Stimulated activated naive B cell treated with anti-CD40 and anti-IgM and Interleukin-4, amounts not matched to agents 10 μg/mL and 1 μg/mL and 100 μg/mL, for 72 hours (primary cell): ENCODE results near the gene CDH6.

Source experiments
- ATAC-seq, 2 donors: fragments of 150-1000 bp; cut with Tn5 transposase; replicated peaks; 2 replicates each; pipeline ENCODE4 v1.10.0; 2021; ENCODE audit warnings: moderate library complexity in 1 of 2
- DNase-seq: peaks from one replicate; pipeline ENCODE4 v3.0.0; 2021
- H3K27ac Mint-ChIP-seq: one replicate; pipeline ENCODE4 v1.8.0; 2022; ENCODE audit warnings: mild to moderate bottlenecking, mixed read lengths
- H3K27me3 Mint-ChIP-seq, 2 donors: one replicate each; pipeline ENCODE4 v1.8.0; 2022; ENCODE audit warnings: mixed read lengths in 2 of 2
- H3K36me3 Mint-ChIP-seq, 2 donors: one replicate each; pipeline ENCODE4 v1.8.0; 2022; ENCODE audit warnings: mixed read lengths in 2 of 2, mild to moderate bottlenecking in 1 of 2
- H3K4me1 Mint-ChIP-seq, 2 donors: one replicate each; pipeline ENCODE4 v1.8.0; 2022; ENCODE audit warnings: mixed read lengths in 2 of 2, mild to moderate bottlenecking in 1 of 2
- H3K4me3 Mint-ChIP-seq, 2 donors: one replicate each; pipeline ENCODE4 v1.8.0; 2022; ENCODE audit warnings: mild to moderate bottlenecking in 2 of 2, mixed read lengths in 2 of 2, moderate library complexity in 1 of 2
- H3K9me3 Mint-ChIP-seq, 2 donors: one replicate each; pipeline ENCODE4 v1.8.0; 2022; ENCODE audit warnings: mixed read lengths in 2 of 2, mild to moderate bottlenecking in 1 of 2

CDH6 gene

DNA sequence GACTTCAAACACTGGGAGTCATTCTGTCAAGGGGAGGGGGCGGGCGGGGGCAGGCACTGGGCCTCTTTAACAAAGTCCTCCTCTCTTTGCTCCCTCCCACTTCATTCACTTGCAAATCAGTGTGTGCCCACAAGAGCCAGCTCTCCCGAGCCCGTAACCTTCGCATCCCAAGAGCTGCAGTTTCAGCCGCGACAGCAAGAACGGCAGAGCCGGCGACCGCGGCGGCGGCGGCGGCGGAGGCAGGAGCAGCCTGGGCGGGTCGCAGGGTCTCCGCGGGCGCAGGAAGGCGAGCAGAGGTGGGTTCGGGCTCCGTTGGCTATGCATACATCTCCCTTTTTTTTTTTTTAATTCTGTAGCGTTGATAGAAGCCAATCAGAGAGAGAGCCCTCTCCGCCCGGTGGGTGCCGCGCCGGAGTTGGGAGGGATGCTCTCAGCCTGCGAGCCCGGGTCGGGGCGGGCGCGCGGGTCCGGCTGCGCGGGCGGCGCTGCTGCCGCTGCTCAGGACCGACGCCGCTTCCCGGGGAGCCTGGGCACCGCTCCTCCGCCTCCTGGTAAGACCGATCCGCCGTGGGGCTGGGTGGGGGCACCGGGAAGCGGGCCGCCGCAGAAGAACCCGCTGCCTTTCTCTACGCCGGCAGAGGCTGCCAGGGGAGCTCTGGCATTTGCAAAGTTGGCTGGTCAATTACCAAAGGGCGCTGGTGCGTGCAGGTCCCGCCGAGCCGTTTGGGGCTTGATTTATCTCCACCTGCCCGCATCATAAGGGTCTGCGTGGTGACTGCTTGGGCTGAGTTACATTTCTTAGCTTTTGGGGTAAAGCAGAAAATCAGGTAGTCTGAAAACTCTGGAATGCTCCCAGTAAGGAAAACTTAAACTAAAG, at the start of gene CDH6:
Gene CDH6, plus strand, starts transcription at position 96 of the 877 bp plus-strand sequence. CDS start 73,788 bp downstream, outside the sequence.
- peak within 1 kb of the TSS in 1 of 2 donors; percentile 5 for H3K4me3 Mint-ChIP-seq
- H3K27ac Mint-ChIP-seq = no peak within 1 kb of the TSS
- H3K4me1 Mint-ChIP-seq = peaks cover 2 to 9% of the 10 kb centered on the region in 2 donors
- no peaks in the 10 kb centered on the region for H3K9me3 Mint-ChIP-seq
- no peaks in the 10 kb centered on the region for H3K36me3 Mint-ChIP-seq
- no peak for ATAC-seq
- peaks cover 25 to 49% of the 10 kb centered on the region in 2 donors for H3K27me3 Mint-ChIP-seq
- no peak for DNase-seq

DNA sequence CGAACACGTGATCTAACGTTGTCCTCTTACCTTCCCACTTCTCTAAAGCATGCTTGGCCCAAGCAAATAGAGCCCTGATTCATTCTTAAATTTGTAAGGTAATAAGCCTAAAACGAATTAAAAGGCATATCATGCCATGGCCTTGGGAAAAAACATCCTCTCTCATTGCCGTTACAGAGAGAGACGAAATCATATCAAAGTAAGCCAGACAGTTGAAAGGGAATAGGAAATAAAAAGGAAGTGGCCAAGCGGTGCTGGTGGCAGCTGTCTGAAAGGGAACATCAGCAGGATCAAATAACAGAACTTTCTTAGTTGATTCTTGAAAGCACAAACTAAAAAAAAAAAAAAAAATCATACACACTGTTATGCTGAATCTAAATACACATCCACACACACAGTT, 49.1 kb upstream of the CDH6 start:
- H3K36me3 Mint-ChIP-seq = no peaks in the 10 kb centered on the region
- ATAC-seq (no peak), DNase-seq (no peak)
- H3K4me1 Mint-ChIP-seq = no peaks in the 10 kb centered on the region
- no peaks in the 10 kb centered on the region for H3K9me3 Mint-ChIP-seq
- H3K27me3 Mint-ChIP-seq = no peaks in the 10 kb centered on the region
- H3K4me3 Mint-ChIP-seq = no peak overlapping the region
- H3K27ac Mint-ChIP-seq = no peak overlapping the region

DNA sequence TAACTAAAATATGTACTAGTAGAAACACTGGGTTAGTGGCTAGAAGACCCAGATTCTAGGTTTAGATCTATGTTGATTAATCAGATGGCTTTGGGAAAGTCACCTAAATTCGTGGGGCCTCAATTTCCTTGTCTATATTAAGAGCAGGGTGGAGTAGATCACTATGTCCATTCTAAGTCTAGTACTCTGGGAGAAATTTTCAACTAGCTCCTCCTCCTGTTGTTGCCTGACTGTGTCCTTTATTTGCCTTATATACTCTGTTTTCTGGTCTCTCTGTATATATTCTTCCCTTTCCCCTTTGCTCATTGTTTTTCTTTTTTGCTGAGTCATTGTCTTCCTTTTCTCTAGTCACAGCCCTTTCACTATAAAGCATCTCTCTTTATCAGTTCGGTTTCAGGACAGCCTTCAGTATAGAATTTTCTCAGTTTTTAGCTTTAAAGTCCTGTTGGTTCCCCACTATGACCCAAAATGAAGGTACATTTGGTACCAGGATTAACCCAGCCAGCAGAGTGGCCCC, 44.5 kb upstream of the CDH6 start:
- no peaks in the 10 kb centered on the region for H3K9me3 Mint-ChIP-seq
- H3K4me3 Mint-ChIP-seq = no peak overlapping the region
- no peaks in the 10 kb centered on the region for H3K27me3 Mint-ChIP-seq
- ATAC-seq (no peak), DNase-seq (no peak)
- no peaks in the 10 kb centered on the region for H3K4me1 Mint-ChIP-seq
- H3K36me3 Mint-ChIP-seq = no peaks in the 10 kb centered on the region
- H3K27ac Mint-ChIP-seq = no peak overlapping the region

DNA sequence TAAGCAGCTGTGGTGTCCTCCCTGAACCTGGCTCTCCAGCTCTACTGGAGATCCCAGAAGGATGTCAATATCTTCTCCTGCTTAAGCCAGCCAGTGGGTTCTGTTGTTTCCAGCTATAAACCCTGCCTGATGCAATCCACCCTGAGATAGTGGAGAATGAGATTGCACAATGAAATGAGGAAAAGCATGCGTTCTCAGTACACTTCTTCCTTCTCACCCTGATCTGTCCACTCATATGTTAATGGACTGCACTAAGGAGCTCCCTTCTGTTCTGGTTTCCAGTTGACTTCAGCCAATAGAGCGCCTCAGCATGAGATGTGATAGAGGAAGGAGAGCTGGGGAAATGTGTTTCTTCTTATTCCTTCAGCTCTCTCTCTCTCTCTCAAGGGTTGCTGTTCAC, 40.0 kb upstream of the CDH6 start:
- no peak for DNase-seq
- Mint-ChIP-seq H3K27ac (no peak overlapping the region), H3K27me3 (no peaks in the 10 kb centered on the region), H3K9me3 (no peaks in the 10 kb centered on the region), H3K4me1 (no peaks in the 10 kb centered on the region), H3K36me3 (no peaks in the 10 kb centered on the region), H3K4me3 (no peak overlapping the region)
- ATAC-seq = no peak

DNA sequence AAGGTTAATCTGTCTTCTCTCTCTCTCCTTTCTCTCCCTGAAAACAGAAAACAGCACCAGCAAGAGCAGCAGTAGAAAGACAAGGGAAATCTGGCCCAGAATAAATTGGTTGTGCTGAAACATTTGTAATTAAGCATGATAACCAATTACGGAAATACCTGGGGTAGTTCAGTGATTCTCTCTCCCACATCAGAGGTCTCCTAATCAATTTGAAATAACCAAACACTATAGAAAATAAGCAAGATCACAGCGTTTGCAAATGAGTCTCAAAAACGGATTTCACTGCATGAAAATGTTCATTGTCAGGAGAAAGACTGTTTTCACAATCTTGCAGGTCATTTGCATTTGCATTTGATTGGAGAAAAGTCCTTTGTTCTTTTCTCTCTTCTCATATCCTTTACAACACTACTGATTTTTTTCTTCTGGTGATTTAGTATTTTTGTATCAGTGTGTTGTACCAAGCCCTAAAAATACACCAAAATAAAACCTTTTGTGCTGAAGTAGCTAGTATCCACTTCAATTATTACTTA, 36.8 kb upstream of the CDH6 start:
- ATAC-seq (no peak), DNase-seq (no peak)
- Mint-ChIP-seq H3K4me1 (no peaks in the 10 kb centered on the region), H3K27ac (no peak overlapping the region), H3K9me3 (no peaks in the 10 kb centered on the region), H3K36me3 (no peaks in the 10 kb centered on the region), H3K4me3 (no peak overlapping the region), H3K27me3 (no peaks in the 10 kb centered on the region)

DNA sequence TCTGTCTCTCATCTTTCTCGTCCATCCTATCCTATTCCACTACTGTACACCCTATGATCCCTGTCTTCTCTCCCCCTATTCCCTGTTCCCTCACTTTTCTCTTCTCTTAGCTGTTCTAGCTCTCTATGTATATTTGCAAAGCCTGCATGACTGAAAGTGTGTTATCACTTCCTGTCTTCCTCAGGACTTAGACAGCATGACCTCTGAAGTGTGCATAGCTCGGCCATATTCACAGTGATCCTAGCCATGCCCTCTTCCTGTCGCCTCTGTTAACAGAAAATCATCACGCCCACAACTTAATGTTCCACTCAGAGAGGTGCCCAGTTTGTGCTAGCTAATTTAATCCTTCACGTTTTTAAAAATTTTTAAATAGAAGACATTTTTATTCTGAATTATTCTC, 35.8 kb upstream of the CDH6 start:
- DNase-seq (no peak), ATAC-seq (no peak)
- Mint-ChIP-seq H3K4me3 (no peak overlapping the region), H3K9me3 (no peaks in the 10 kb centered on the region), H3K27me3 (no peaks in the 10 kb centered on the region), H3K27ac (no peak overlapping the region), H3K4me1 (no peaks in the 10 kb centered on the region), H3K36me3 (no peaks in the 10 kb centered on the region)

DNA sequence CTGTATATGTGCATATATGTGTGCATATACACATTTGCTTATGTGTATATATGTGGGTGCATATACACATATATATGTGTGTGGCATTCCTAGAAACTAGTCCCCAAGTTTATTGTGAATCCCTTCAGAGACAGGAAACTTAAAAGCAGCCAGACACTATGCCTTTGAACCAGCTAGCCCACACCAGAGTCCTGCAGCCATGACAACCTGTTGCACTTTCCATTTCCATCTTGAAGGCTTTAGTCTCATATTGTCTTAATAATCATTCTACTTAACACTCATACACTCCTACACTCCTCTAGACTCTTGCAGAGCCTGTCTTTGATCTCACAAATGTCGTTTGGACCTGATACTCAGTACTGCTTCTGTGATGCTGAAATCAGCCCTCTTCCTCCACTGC, 34.8 kb upstream of the CDH6 start:
- no peak for ATAC-seq
- Mint-ChIP-seq H3K4me1 (no peaks in the 10 kb centered on the region), H3K27ac (no peak overlapping the region), H3K9me3 (no peaks in the 10 kb centered on the region), H3K4me3 (no peak overlapping the region), H3K36me3 (no peaks in the 10 kb centered on the region), H3K27me3 (no peaks in the 10 kb centered on the region)
- DNase-seq = no peak

DNA sequence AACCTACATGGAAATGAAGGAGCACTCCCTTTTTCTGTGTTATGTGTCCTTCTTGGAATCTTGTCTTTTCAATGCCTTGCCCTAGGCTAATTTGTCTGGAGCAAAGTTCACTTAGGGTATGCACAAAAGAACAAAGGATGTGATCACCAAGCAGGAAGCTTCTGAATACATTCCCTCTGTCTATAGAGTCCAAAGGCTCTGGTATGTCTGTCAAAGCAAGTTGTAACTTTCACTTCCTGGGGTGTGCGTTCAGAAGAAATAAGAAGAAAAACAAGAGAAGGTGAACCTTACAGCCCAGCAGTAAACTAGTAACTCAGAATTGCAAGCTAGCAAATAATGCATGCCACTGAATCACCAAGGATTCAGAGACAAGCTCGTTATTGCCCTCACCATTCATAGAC, 31.7 kb upstream of the CDH6 start:
- Mint-ChIP-seq H3K36me3 (no peaks in the 10 kb centered on the region), H3K27me3 (no peaks in the 10 kb centered on the region), H3K9me3 (no peaks in the 10 kb centered on the region), H3K4me3 (no peak overlapping the region), H3K4me1 (no peaks in the 10 kb centered on the region), H3K27ac (no peak overlapping the region)
- DNase-seq = no peak
- no peak for ATAC-seq

DNA sequence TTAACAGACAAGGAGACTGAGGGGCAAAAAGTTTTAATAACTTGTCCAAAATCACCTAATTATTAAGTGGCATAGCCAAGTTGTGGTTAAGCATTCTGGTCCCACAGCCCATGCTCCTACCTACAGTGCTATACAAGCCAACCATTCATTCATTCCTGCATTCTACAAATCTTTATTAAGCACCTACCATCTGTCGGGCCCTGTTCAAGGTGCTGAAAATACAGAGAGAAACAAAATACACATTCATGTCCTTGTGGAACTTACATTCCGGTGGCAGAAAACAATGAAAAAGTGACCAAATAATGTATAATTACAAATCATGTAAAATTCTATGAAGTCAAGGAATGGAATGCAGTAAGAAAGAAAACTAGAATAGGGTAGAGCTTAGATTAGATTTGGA, 27.8 kb upstream of the CDH6 start:
- Mint-ChIP-seq H3K36me3 (no peaks in the 10 kb centered on the region), H3K27ac (no peak overlapping the region), H3K4me1 (no peaks in the 10 kb centered on the region), H3K9me3 (peaks cover 0 to 5% of the 10 kb centered on the region in 2 donors), H3K27me3 (no peaks in the 10 kb centered on the region), H3K4me3 (no peak overlapping the region)
- DNase-seq (no peak), ATAC-seq (no peak)

DNA sequence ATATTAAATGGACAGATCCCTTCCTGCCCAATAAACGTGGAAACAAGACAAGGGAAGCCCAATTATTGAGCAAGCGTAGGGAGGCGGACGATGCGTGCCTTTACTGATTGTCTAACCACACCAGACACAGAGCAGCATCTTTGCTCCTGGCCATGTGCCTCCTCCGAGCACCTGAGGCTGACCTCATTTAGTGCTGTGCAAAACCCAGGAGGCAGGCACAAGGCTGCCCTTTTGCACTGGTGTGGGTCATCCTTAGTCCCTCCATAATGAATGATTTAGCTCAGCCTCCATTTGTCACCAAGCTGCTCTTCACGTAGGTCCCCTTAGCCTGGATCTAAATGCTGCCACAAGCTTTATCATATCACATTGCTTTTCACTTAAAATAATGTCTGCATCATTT, 24.1 kb upstream of the CDH6 start:
- Mint-ChIP-seq H3K36me3 (no peaks in the 10 kb centered on the region), H3K4me1 (no peaks in the 10 kb centered on the region), H3K27me3 (no peaks in the 10 kb centered on the region), H3K4me3 (no peak overlapping the region), H3K9me3 (peaks cover 0 to 5% of the 10 kb centered on the region in 2 donors), H3K27ac (no peak overlapping the region)
- ATAC-seq (no peak), DNase-seq (no peak)

DNA sequence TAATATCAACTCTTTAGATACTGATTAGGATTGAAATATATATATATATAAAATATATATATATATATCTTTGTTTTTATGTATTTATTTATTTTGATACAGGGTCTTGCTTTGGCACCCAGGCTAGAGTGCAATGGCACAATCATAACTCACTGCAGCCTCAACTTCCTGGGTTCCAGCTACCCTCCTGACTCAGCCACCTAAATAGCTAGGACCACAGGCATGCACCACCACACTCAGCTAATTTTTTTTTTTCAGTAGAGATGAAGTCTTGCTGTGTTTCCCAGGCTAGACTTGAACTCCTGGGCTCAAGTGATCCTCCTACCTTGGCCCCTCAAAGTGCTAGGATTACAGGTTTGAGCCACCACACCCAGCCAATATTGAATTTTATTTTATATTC, 20.6 kb upstream of the CDH6 start:
- Mint-ChIP-seq H3K4me1 (no peaks in the 10 kb centered on the region), H3K9me3 (peaks cover 0 to 5% of the 10 kb centered on the region in 2 donors), H3K4me3 (no peak overlapping the region), H3K27ac (no peak overlapping the region), H3K36me3 (no peaks in the 10 kb centered on the region), H3K27me3 (no peaks in the 10 kb centered on the region)
- no peak for ATAC-seq
- DNase-seq = no peak

DNA sequence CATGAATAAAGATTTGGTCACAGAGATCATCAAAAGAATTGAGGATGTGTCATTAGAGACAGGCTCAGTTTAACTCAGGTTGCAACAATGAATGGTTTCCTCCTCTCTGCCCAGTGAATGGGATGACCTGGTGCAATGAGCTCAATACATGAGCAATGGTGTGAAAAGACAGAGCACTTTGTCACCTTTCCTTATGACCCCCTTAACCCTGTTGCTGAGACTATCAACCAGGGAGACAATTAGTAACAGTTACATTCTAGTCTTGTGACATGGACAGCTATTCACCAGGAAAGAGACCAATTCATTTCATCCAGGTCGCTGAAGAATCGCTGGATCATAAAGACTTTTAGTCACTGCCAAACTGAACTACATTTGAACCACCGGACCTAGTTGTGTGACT, 19.9 kb upstream of the CDH6 start:
- no peak for ATAC-seq
- Mint-ChIP-seq H3K4me3 (no peak overlapping the region), H3K9me3 (peaks cover 0 to 5% of the 10 kb centered on the region in 2 donors), H3K36me3 (no peaks in the 10 kb centered on the region), H3K4me1 (no peaks in the 10 kb centered on the region), H3K27me3 (no peaks in the 10 kb centered on the region), H3K27ac (no peak overlapping the region)
- DNase-seq = no peak

DNA sequence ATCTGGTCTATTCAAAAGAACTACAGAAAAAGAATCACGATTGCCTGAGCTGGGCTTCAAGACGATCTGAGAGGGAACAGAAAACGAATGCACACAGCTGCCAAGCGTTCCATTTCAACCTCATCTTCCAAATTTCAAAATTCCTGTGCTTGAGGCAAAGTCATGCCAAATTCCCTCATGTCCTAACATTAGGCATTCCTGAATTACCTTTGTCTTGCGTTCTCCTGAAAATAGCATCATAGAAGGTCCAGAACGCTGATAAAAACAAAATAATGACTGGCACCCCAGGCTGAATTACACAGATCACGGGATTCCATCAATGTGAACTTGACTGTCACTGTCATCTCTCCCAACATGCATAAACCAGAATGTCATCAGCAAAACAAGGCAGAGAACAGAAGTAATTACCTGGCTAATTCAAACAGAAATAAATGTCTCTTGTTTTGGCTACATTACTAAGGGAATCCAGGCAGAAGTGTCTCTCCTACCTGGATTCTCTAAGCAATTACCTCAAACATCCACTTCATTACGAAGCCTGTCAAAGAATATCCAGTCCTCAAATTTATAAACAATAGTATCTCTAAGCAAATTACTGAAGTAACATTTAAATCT, 12.0 kb upstream of the CDH6 start:
- no peak for ATAC-seq
- Mint-ChIP-seq H3K27ac (no peak overlapping the region), H3K27me3 (no peaks in the 10 kb centered on the region), H3K36me3 (no peaks in the 10 kb centered on the region), H3K9me3 (no peaks in the 10 kb centered on the region), H3K4me1 (no peaks in the 10 kb centered on the region), H3K4me3 (no peak overlapping the region)
- DNase-seq = no peak

DNA sequence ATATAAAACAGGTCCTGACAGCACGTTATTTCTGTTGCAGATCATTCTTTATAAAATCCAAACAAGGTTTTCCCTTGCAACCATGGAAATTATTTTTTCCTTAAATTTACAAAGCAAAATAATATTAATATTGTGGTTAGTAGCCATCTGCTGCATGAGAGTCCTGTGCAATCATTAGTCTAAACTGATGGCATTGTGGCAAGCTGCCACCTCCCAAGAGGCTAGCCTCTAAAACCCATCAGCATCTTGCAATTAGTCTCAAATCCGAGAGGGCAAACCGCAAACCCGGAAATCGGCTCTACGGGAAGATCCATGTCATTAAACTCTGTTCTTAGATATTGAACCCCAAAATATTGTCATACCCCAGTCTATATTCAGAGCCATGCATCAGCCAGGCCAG, 11.3 kb upstream of the CDH6 start:
- Mint-ChIP-seq H3K4me1 (no peaks in the 10 kb centered on the region), H3K36me3 (no peaks in the 10 kb centered on the region), H3K27me3 (peaks cover 0 to 5% of the 10 kb centered on the region in 2 donors), H3K4me3 (no peak overlapping the region), H3K9me3 (no peaks in the 10 kb centered on the region), H3K27ac (no peak overlapping the region)
- DNase-seq (no peak), ATAC-seq (no peak)

DNA sequence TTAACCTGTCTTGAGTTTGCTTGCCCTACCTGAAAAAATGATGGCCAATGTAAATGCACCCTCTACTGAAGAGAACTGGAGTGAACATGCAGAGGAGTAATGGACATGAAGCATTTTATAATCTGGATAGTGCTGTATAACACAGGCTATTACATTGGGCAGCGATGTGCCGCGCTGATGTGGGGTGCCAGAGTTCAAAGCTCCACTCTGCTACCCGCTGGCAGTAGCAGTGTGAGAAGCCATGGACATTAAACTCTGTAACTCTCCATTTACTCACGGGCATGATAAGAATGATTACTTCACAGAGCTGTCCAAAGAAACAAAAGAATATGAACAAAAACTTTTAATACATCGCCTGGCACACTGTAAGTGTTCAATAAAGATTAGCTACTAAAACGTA, 7.5 kb upstream of the CDH6 start:
- ATAC-seq (no peak), DNase-seq (no peak)
- Mint-ChIP-seq H3K4me3 (no peak overlapping the region), H3K27ac (no peak overlapping the region), H3K4me1 (no peaks in the 10 kb centered on the region), H3K27me3 (peaks cover 0 to 8% of the 10 kb centered on the region in 2 donors), H3K9me3 (peaks cover 0 to 2% of the 10 kb centered on the region in 2 donors), H3K36me3 (no peaks in the 10 kb centered on the region)
